ENCODE results near the gene VEGFA.

Gene VEGFA

GRCh38 chr6:43823879-43824702 is 54.1 kb downstream of the VEGFA start:
- peak; percentile 63 for DNase-seq (ENCODE audit: low spot score)

GRCh38 chr6:43824703-43825064 is 54.7 kb downstream of the VEGFA start:
- DNase-seq (ENCODE audit: low spot score), result no peak

- no peak for DNase-seq (ENCODE audit: low spot score)
Observed at GRCh38 chr6:43825187-43826115, 55.4 kb downstream of the VEGFA start.

- DNase-seq (ENCODE audit: low spot score), result no peak
Observed at GRCh38 chr6:43826730-43827129, 56.7 kb downstream of the VEGFA start.

GRCh38 chr6:43827898-43828297 is 57.9 kb downstream of the VEGFA start:
- no peak for DNase-seq (ENCODE audit: low spot score)

GRCh38 chr6:43828711-43829110 is 58.7 kb downstream of the VEGFA start:
- DNase-seq (ENCODE audit: low spot score), result no peak

GRCh38 chr6:43829470-43829869 is 59.5 kb downstream of the VEGFA start:
- no peak for DNase-seq (ENCODE audit: low spot score)

- DNase-seq (ENCODE audit: low spot score), result no peak
Observed at GRCh38 chr6:43830775-43831174, 60.8 kb downstream of the VEGFA start.

GRCh38 chr6:43831191-43831590 is 61.2 kb downstream of the VEGFA start:
- DNase-seq (ENCODE audit: low spot score), result no peak

GRCh38 chr6:43833223-43833995 is 63.4 kb downstream of the VEGFA start:
- DNase-seq (ENCODE audit: low spot score), result peak; percentile 43

- DNase-seq (ENCODE audit: low spot score), result no peak
Observed at GRCh38 chr6:43833996-43834390, 64.0 kb downstream of the VEGFA start.

GRCh38 chr6:43834528-43835155 is 64.6 kb downstream of the VEGFA start:
- DNase-seq (ENCODE audit: low spot score), result no peak

- no peak for DNase-seq (ENCODE audit: low spot score)
Observed at GRCh38 chr6:43835872-43836419, 65.9 kb downstream of the VEGFA start.

Measured in HuH-7.5 (cell line).